ENCODE data around the gene UQCRC1.
"Not testable (repeated sequence)": the region's sequence is repeated elsewhere in the genome, so short reads cannot be mapped to it uniquely, and the experiment has no call there.

Gene UQCRC1

DNA sequence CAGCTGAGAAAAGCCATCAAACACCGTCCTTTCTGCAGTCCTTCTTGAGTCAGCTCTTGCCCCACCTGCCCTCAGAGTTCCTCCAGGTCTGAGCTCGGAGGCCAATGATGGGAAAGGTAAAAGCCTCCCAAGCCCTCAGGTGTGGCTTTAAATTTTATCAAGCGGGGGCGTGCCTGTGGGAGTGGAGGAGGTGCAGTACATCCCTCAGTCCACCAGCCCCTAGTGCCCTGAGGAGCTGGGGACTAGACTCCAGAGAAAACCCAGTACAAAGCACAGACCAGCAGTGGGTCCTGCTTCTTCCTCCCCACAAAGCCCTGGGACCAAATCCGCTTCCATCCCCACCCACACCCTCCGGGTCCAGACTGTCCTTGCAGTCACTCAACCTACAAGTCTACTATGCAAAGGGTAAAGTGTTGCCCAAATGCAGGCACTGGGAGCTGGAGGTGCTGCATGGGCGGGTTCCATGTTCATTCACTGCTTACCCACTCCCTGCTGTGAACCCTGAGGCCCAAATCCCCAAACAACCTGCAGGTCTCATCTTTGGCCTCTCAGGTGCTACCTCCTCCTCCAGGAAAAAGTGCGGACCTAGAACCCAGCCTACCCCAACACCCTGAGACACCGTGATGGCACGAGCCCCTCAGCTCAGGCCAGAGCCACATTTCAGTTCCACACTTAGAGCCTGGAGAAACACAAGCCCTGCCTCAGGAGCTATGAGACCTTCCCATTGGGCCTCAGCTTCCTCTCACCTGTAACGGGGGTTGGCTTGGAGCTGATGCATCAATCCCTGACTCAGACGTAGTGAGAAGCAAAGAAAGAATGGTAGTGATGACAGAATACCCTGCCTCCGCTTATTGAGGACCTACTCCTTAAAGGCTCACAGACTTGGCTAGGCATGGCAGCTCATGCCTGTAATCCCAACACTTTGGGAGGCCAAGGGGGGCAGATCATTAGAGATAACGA is 55.3 kb downstream of the UQCRC1 start:
- ATAC-seq (replicated peaks) (no peak), DNase-seq (no peak)
- Mint-ChIP-seq H3K4me1 (peaks cover 18 to 27% of the 10 kb centered on the region in 2 donors), H3K4me3 (no peak overlapping the region), H3K9me3 (no peaks in the 10 kb centered on the region), H3K27me3 (no peaks in the 10 kb centered on the region), H3K27ac (peak overlapping the region; percentile 20), H3K36me3 (no peaks in the 10 kb centered on the region)

DNA sequence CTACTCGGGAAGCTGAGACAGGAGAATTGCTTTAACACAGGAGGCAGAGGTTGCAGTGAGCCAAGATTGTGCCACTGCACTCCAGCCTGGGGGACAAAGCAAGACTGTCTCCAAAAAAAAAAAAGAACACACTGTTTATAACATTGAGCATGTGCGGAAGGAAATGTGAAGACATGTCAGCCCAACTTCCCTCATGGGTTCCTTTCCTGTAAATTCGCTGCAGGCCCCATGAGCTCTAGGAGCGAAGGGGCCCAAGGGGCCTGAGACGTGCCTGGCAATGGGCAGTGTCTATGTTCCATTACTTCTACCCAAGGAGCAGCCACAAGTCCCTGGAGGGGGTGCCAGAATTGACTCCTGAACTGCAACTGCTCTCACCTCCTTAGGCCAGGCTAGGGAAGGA is 56.1 kb downstream of the UQCRC1 start:
- Mint-ChIP-seq H3K27ac (peak overlapping the region; percentile 42), H3K9me3 (no peaks in the 10 kb centered on the region), H3K27me3 (no peaks in the 10 kb centered on the region), H3K4me1 (peaks cover 13 to 19% of the 10 kb centered on the region in 2 donors), H3K4me3 (no peak overlapping the region), H3K36me3 (no peaks in the 10 kb centered on the region)
- DNase-seq, result no peak
- ATAC-seq (replicated peaks), result no peak

DNA sequence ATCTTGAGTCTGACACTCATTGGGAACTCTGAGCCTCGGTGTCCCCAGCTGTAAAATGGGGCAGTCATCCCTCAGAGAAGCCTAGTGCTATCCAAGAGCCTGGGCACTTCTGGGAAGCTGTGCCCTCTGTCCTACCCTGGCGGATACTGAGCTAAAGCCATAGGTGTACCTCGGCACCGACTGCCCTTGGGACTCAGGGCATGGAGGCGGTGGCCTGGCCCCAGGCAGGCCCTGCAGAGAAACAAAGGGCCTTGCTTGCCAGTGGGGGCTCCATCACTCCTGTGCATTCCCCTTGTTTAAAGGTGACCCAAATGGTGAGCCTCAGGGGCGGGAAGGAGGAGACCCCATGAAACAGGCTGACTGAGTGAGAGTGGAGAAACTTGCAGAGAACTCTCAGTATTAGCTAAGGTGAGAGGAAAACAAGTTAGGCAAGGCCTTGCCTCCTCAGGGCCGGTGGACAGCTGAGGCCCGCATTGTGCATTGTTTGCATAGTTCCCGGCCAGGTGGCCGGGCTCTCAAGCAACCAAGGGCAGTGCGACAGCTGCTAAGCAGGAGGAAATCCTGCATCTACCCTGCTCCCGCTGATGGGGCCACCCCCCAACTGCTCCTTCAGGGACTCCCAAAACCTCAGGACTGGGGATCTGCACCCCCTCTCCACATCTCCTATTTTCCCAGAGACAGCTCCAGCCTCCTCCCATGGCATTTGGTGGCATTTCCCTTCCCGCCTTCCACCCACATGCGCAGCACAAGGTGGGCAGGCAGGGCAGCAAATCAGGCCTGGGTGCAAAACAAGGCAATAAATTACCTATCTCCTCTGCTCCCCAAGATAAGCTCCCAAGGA is 57.1 kb downstream of the UQCRC1 start:
- no peaks in the 10 kb centered on the region for H3K9me3 Mint-ChIP-seq
- H3K4me1 Mint-ChIP-seq, result peaks cover 10 to 13% of the 10 kb centered on the region in 2 donors
- no peak overlapping the region for H3K4me3 Mint-ChIP-seq
- H3K27me3 Mint-ChIP-seq, result no peaks in the 10 kb centered on the region
- DNase-seq (no peak), ATAC-seq (replicated peaks) (no peak)
- H3K27ac Mint-ChIP-seq, result no peak overlapping the region
- no peaks in the 10 kb centered on the region for H3K36me3 Mint-ChIP-seq

DNA sequence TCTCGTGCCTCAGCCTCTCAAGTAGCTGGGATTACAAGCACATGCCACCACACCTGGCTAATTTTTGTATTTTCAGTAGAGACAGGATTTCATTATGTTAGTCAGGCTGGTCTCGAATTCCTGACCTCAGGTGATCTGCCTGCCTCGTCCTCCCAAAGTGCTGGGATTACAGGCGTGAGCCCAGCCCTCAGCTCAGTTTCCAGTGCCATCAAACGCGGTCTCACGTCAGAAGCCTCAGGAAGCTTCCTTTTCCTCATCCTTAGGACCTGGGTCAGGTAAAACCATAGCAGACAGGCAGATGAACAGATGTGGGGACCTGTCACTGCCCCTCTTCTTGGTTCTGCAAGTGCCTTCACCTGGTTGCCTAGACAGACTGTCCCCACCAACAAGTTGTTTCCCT is 57.8 kb downstream of the UQCRC1 start:
- not testable (repeated sequence) for ATAC-seq (replicated peaks); H3K9me3 Mint-ChIP-seq; H3K27ac Mint-ChIP-seq; H3K4me1 Mint-ChIP-seq; DNase-seq; H3K27me3 Mint-ChIP-seq; H3K4me3 Mint-ChIP-seq; H3K36me3 Mint-ChIP-seq

Measured in stimulated activated naive B cell treated with anti-CD40 and anti-IgM and Interleukin-4, amounts not matched to agents 10 μg/mL and 1 μg/mL and 100 μg/mL, for 72 hours (primary cell).